K562 (cell line): ENCODE results near the gene HS3ST3A1. TPM values are rescaled to one million over a fixed set of nuclear protein-coding genes. Genes with fewer than 3 reads are reported as not detected.

Source experiments
- ATF4 ChIP-seq: fragments of 450-650 bp; formaldehyde crosslinking; IDR thresholded peaks from 2 replicates; pipeline ENCODE4 v1.4.0; 2022; ENCODE audit warnings: mild to moderate bottlenecking, moderate library complexity
- CBFA2T3 ChIP-seq: fragments of 450-650 bp; IDR thresholded peaks from 2 replicates; pipeline ENCODE4 v1.6.1; 2017
- CREM ChIP-seq: IDR thresholded peaks from 2 replicates; pipeline ENCODE4 v1.6.1; 2014; ENCODE audit warnings: antibody characterized with exemption, low read depth
- CUX1 ChIP-seq: fragments of 200-800 bp; sonication (Bioruptor generic); IDR thresholded peaks from 2 replicates; pipeline ENCODE4 v1.6.1; 2016; ENCODE audit warnings: missing genetic modification characterization, missing compliant biosample characterization
- GATA2 ChIP-seq: sonication (generic); formaldehyde crosslinking; IDR thresholded peaks from 2 replicates; pipeline ENCODE4 v1.4.0; 2020; ENCODE audit warnings: mild to moderate bottlenecking, missing genetic modification reagents
- SMAD3 ChIP-seq: fragments of 450-650 bp; formaldehyde crosslinking; conservative IDR thresholded peaks from 2 replicates; pipeline ENCODE4 v1.4.0; 2020; ENCODE audit warnings: mild to moderate bottlenecking
- ZNF23 ChIP-seq: fragments of 250-450 bp; sonication (Bioruptor Pico); IDR thresholded peaks from 2 replicates; pipeline ENCODE4 v1.4.0; 2020; ENCODE audit warnings: mild to moderate bottlenecking
- ZNF592 ChIP-seq: fragments of 450-650 bp; IDR thresholded peaks from 2 replicates; pipeline ENCODE4 v1.6.1; 2017; ENCODE audit warnings: antibody characterized with exemption, mild to moderate bottlenecking
- polyA plus RNA-seq, 8 experiments: library from polyadenylated mRNA; depleted of rRNA in 4 of 8; stranded (reverse) in 5 of 8; unstranded in 3 of 8; fragments of >200 nt; fragmentation: Nextera tagmentation in 2 of 8; fragmentation: Illumina TruSeq in 1 of 8; extraction: Ambion mirVana in 2 of 8; extraction: Trizol in 1 of 8; gene quantifications; 2 replicates each; pipeline versions ENCODE4 v1.2.1 to v1.2.3, GENCODE V29; 2011 to 2014; ENCODE audit warnings: inconsistent platforms in 1 of 8, missing spikeins in 1 of 8
- total RNA-seq, 7 experiments: library from RNA; depleted of rRNA in 6 of 7; stranded (reverse); fragments of >200 nt in 6 of 7; fragmentation: Illumina TruSeq in 2 of 7; extraction: Trizol in 2 of 7; gene quantifications; 2 replicates each; pipeline versions ENCODE4 v1.2.1 to v1.2.3, GENCODE V29; 2011 to 2021; ENCODE audit warnings: low replicate concordance in 1 of 7
- TF ChIP-seq, protein P1 (sequence below): fragments of 450-650 bp; IDR thresholded peaks from 2 replicates; pipeline ENCODE4 v1.6.1; 2016; ENCODE audit warnings: low read depth

HS3ST3A1 gene
- total and polyA plus RNA-seq, 9 of the 15 experiments (the other 6 are each of a cell fraction or from before 2014, with no cell fraction given), result 0.25 to 14.8 (median 2.3) TPM

DNA sequence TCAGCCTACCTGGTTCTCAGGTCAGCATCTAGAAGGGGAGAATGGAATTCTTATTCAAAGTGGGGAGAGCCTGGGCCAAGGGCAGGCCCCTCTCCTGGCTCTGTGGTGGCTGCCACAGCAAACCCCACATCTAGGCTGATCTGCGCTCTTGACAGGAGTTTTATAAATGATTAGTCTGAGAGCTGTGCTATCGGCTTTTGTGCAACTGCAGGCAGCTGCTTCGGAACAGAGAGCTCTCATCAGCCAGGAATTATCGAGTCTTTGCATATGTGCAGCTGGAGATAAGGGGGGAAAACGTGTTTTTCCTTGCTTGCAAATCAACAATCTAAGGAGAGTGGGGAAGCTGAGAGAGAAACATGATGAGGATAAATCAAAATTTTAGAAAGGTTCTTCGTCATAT, 91.7 kb downstream of the HS3ST3A1 start (continued):
- TF ChIP-seq, protein P1, sequence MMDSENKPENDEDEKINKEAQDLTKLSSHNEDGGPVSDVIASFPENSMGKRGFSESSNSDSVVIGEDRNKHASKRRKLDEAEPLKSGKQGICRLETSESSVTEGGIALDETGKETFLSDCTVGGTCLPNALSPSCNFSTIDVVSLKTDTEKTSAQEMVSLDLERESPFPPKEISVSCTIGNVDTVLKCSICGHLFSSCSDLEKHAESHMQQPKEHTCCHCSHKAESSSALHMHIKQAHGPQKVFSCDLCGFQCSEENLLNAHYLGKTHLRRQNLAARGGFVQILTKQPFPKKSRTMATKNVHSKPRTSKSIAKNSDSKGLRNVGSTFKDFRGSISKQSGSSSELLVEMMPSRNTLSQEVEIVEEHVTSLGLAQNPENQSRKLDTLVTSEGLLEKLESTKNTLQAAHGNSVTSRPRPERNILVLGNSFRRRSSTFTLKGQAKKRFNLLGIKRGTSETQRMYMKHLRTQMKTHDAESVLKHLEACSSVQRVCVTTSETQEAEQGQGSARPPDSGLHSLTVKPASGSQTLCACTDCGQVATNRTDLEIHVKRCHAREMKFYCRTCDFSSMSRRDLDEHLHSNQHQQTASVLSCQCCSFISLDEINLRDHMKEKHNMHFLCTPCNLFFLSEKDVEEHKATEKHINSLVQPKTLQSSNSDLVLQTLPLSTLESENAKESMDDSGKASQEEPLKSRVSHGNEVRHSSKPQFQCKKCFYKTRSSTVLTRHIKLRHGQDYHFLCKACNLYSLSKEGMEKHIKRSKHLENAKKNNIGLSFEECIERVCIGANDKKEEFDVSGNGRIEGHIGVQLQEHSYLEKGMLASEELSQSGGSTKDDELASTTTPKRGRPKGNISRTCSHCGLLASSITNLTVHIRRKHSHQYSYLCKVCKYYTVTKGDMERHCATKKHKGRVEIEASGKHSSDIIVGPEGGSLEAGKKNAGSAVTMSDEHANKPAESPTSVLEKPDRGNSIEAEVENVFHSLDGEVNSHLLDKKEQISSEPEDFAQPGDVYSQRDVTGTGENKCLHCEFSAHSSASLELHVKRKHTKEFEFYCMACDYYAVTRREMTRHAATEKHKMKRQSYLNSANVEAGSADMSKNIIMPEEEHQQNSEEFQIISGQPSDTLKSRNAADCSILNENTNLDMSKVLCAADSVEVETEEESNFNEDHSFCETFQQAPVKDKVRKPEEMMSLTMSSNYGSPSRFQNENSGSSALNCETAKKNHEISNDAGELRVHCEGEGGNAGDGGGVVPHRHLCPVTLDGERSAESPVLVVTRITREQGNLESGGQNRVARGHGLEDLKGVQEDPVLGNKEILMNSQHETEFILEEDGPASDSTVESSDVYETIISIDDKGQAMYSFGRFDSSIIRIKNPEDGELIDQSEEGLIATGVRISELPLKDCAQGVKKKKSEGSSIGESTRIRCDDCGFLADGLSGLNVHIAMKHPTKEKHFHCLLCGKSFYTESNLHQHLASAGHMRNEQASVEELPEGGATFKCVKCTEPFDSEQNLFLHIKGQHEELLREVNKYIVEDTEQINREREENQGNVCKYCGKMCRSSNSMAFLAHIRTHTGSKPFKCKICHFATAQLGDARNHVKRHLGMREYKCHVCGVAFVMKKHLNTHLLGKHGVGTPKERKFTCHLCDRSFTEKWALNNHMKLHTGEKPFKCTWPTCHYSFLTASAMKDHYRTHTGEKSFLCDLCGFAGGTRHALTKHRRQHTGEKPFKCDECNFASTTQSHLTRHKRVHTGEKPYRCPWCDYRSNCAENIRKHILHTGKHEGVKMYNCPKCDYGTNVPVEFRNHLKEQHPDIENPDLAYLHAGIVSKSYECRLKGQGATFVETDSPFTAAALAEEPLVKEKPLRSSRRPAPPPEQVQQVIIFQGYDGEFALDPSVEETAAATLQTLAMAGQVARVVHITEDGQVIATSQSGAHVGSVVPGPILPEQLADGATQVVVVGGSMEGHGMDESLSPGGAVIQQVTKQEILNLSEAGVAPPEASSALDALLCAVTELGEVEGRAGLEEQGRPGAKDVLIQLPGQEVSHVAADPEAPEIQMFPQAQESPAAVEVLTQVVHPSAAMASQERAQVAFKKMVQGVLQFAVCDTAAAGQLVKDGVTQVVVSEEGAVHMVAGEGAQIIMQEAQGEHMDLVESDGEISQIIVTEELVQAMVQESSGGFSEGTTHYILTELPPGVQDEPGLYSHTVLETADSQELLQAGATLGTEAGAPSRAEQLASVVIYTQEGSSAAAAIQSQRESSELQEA, result no peak
- TF ChIP-seq ZNF23 (no peak), CREM (peak; percentile 73), GATA2 (peak; percentile 94), ZNF592 (peak; percentile 66), CBFA2T3 (peak; percentile 99), ATF4 (CRISPR knock-in tag) (0 out of 2 replicates have a peak, but pooled peaks have one; percentile 49), SMAD3 (peak; percentile 82; the same call in 1 of the 2 replicates), CUX1 (peak; percentile 63; the same call in 1 of the 2 replicates)
